GM18499 (cell line): ENCODE results near the gene ADGRF1.
"Not testable (repeated sequence)": the region's sequence is repeated elsewhere in the genome, so short reads cannot be mapped to it uniquely, and the experiment has no call there.

Experiments used
- ATAC-seq: cut with Tn5 transposase; IDR thresholded peaks from one replicate; pipeline ENCODE4 v1.9.1; 2021; ENCODE audit warnings: moderate number of reproducible peaks; ENCODE audit not compliant: insufficient read depth, unreplicated experiment

ADGRF1 gene

GRCh38 chr6:47027315-47027714 lies 14.8 kb downstream of the ADGRF1 start:
- ATAC-seq: no peak

- no peak for ATAC-seq
Observed at GRCh38 chr6:47026679-47027078, 15.5 kb downstream of the ADGRF1 start.

- no peak for ATAC-seq
Observed at GRCh38 chr6:47023573-47023972, 18.6 kb downstream of the ADGRF1 start.

GRCh38 chr6:47022191-47022590 lies 19.9 kb downstream of the ADGRF1 start:
- no peak for ATAC-seq

- no peak for ATAC-seq
Observed at GRCh38 chr6:47019941-47020340, 22.2 kb downstream of the ADGRF1 start.

- no peak for ATAC-seq
Observed at GRCh38 chr6:47016909-47017308, 25.2 kb downstream of the ADGRF1 start.

GRCh38 chr6:47016261-47016660 lies 25.9 kb downstream of the ADGRF1 start:
- ATAC-seq: no peak

- ATAC-seq: no peak
Observed at GRCh38 chr6:47014401-47014800, 27.7 kb downstream of the ADGRF1 start.

- ATAC-seq: no peak
Observed at GRCh38 chr6:47009583-47009982, 32.5 kb downstream of the ADGRF1 start.

- no peak for ATAC-seq
Observed at GRCh38 chr6:47008397-47008763, 33.8 kb downstream of the ADGRF1 start.

GRCh38 chr6:47007657-47008396 lies 34.3 kb downstream of the ADGRF1 start:
- ATAC-seq: no peak

- no peak for ATAC-seq
Observed at GRCh38 chr6:47005486-47005885, 36.6 kb downstream of the ADGRF1 start.

- no peak for ATAC-seq
Observed at GRCh38 chr6:47004463-47004862, 37.7 kb downstream of the ADGRF1 start.

- no peak for ATAC-seq
Observed at GRCh38 chr6:47000842-47001241, 41.3 kb downstream of the ADGRF1 start.

- ATAC-seq: no peak
Observed at GRCh38 chr6:46998436-46999017, 43.6 kb downstream of the ADGRF1 start.

GRCh38 chr6:46997646-46998045 lies 44.5 kb downstream of the ADGRF1 start:
- no peak for ATAC-seq

- no peak for ATAC-seq
Observed at GRCh38 chr6:46996860-46997641, 45.1 kb downstream of the ADGRF1 start.

- no peak for ATAC-seq
Observed at GRCh38 chr6:46994933-46995332, 47.2 kb downstream of the ADGRF1 start.

GRCh38 chr6:46993846-46994245 lies 48.3 kb downstream of the ADGRF1 start:
- no peak for ATAC-seq

- ATAC-seq: not testable (repeated sequence)
Observed at GRCh38 chr6:46992391-46992790, 49.7 kb downstream of the ADGRF1 start.

- not testable (repeated sequence) for ATAC-seq
Observed at GRCh38 chr6:46990818-46991510, 51.2 kb downstream of the ADGRF1 start.
